ENCODE results near the gene KLRC4. TPM values are rescaled to one million over a fixed set of nuclear protein-coding genes. Genes with fewer than 3 reads are reported as not detected.

KLRC4 gene
- total and polyA plus RNA-seq, 2 of the 4 experiments (the other 2 are of a cell fraction) = not detected

DNA sequence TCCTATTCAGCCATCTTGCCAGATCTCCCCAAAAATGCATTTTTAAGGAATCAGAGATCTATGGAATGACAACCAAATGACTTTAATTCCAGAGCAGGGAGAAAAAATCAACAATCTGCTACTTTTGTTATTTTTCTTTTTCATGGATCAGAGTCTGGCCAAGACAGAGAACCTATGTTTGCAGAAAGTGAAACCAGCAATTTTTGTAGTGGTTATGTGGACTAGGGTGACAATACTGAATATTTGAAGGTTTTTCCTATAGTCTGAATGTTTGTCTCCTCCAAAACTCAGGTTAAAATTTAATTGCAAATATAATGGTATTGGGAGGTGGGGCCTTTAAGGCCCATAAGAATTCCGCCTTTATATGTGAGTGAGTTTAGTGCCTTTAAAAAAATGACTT lies 50.6 kb downstream of the KLRC4 start:
- H2BK20ac ChIP-seq (ENCODE audit: low read depth, low read length) = no peak overlapping the region
- BruUV-seq (replicated peaks) = no TSS peak
- no CpG with 5 or more reads among the region's 1 CpG for WGBS, 2 experiments (ENCODE audit: extremely low coverage in 2 of 2, insufficient read length in 1 of 2)
- H3K36me3 ChIP-seq (ENCODE audit: control insufficient read depth, insufficient read depth, low read length) = no peaks in the 10 kb centered on the region
- TF ChIP-seq FOS (IDR thresholded peaks at IDR 0.05; ENCODE audit: low read depth, low read length) (no peak), MAZ (IDR thresholded peaks at IDR 0.05; ENCODE audit: borderline replicate concordance, low read depth, low read length) (no peak), POLR2A (IDR thresholded peaks at IDR 0.05; ENCODE audit: low read depth, low read length) (no peak), ELK1 (IDR thresholded peaks at IDR 0.05; ENCODE audit: borderline replicate concordance, low read depth, low read length) (no peak), RAD21 (IDR thresholded peaks at IDR 0.05; ENCODE audit: low read length) (no peak), USF2 (IDR thresholded peaks at IDR 0.05; ENCODE audit: low read depth, low read length) (no peak), CHD1 (IDR thresholded peaks at IDR 0.05; ENCODE audit: low read depth, low read length) (no peak), MAFK (IDR thresholded peaks at IDR 0.05; ENCODE audit: low read depth, low read length) (no peak)
- ChIA-PET POLR2A (ENCODE audit: unreplicated experiment) (no interaction called here), CTCF (interaction anchor here (0.6 kb wide), 1 partner anchor 616 kb away, joined by 3 read pairs; no protein-coding TSS in a partner anchor)
- no peak overlapping the region for H3K27ac ChIP-seq (ENCODE audit: insufficient read depth, low read length)
- H2BK120ac ChIP-seq (ENCODE audit: low read depth, low read length) = no peak overlapping the region
- H2AK9ac ChIP-seq (replicated peaks; ENCODE audit: low read depth, low read length, poor library complexity) = no peak overlapping the region
- no peak overlapping the region for H3K14ac ChIP-seq (replicated peaks; ENCODE audit: low read depth, low read length)
- ATAC-seq (ENCODE audit: low read depth) (no peak), DNase-seq (no peak)
- H4K5ac ChIP-seq (ENCODE audit: low read depth, low read length) = no peak overlapping the region
- no peak overlapping the region for H3K4ac ChIP-seq (ENCODE audit: low read depth, low read length)
- H3K4me2 ChIP-seq (ENCODE audit: low read depth, low read length) = peak overlapping the region; percentile 53; the same call in 1 of the 2 replicates
- no peaks in the 10 kb centered on the region for H3K9me3 ChIP-seq (ENCODE audit: control insufficient read depth, insufficient read depth, low read length)
- H3K56ac ChIP-seq (ENCODE audit: extremely low read depth, insufficient read depth, low read length) = no peak overlapping the region
- H4K20me1 ChIP-seq (ENCODE audit: insufficient read depth, low read length) = no peaks in the 10 kb centered on the region
- H3K4me1 ChIP-seq (ENCODE audit: control insufficient read depth, insufficient read depth, low read length) = peaks cover 13% of the 10 kb centered on the region; the same call in 1 of the 2 replicates
- no peak overlapping the region for H3K23ac ChIP-seq (ENCODE audit: low read depth, low read length)
- dilution Hi-C loops (cut with HindIII; ENCODE audit: low sequenced_read_pairs, unreplicated experiment) = no loop called here
- H4K91ac ChIP-seq (ENCODE audit: insufficient read depth, low read depth, low read length) = no peak overlapping the region
- no peak overlapping the region for H2AFZ ChIP-seq (replicated peaks; ENCODE audit: low read length, poor library complexity)
- no peak overlapping the region for H2AK5ac ChIP-seq (ENCODE audit: low read depth, low read length)
- no peaks in the 10 kb centered on the region for H3K79me1 ChIP-seq (ENCODE audit: low read depth in 1 of 2, low read length in 2 of 2)
- intact Hi-C loops (cut with micrococcal nuclease) = no loop called here
- in situ Hi-C loops (cut with MboI; ENCODE audit: low sequenced_read_pairs) = no loop called here
- H3K27me3 ChIP-seq (ENCODE audit: control insufficient read depth, insufficient read depth, low read length) = no peaks in the 10 kb centered on the region
- no peak overlapping the region for H4K8ac ChIP-seq (ENCODE audit: low read depth in 2 of 2, low read length in 2 of 2)
- H3K4me3 ChIP-seq (ENCODE audit: insufficient read depth, low read depth, low read length) = no peak overlapping the region
- H2BK5ac ChIP-seq (ENCODE audit: low read depth, low read length, poor library complexity, severe bottlenecking) = no peak overlapping the region
- no peak overlapping the region for H2BK15ac ChIP-seq (ENCODE audit: low read depth, low read length)
- H3K9ac ChIP-seq (ENCODE audit: low read depth, low read length) = no peak overlapping the region
- H3K9me1 ChIP-seq (ENCODE audit: insufficient read depth, low read length) = no peaks in the 10 kb centered on the region
- H3K18ac ChIP-seq (ENCODE audit: low read depth, low read length) = no peak overlapping the region

Measured in IMR-90 (cell line).